SK-N-SH treated with all-trans-retinoic acid at 6 μM for 48 hours (cell line): Measurements from ENCODE around the gene XK.

Experiments
- ISL1 ChIP-seq: fragments of 250-450 bp; sonication (Bioruptor Pico); IDR thresholded peaks from 2 replicates; pipeline ENCODE4 v2.1.2; 2022; ENCODE audit warnings: mild to moderate bottlenecking, moderate library complexity
- TOX ChIP-seq: fragments of 250-450 bp; sonication (Bioruptor Pico); IDR thresholded peaks from 2 replicates; pipeline ENCODE4 v1.8.0; 2021; ENCODE audit warnings: mild to moderate bottlenecking, moderate library complexity, borderline replicate concordance
- TSHZ2 ChIP-seq: fragments of 250-450 bp; sonication (Bioruptor Pico); IDR thresholded peaks from 2 replicates; pipeline ENCODE4 v1.5.0; 2020; ENCODE audit warnings: mild to moderate bottlenecking, moderate library complexity

GRCh38 chrX:37781081-37781480 is 95.5 kb downstream of the XK start:
- TF ChIP-seq ISL1 (no peak), TOX (CRISPR knock-in tag) (no peak), TSHZ2 (CRISPR knock-in tag) (no peak)
